T-cell (primary cell): ENCODE measurements around the gene THAP8. TPM values are rescaled to one million over a fixed set of nuclear protein-coding genes. Genes with fewer than 3 reads are reported as not detected.

Experiments used
- ATAC-seq, 4 experiments: fragments of 200-7000 bp in 3 of 4; fragments of 150-1000 bp in 1 of 4; cut with Tn5 transposase; replicated peaks in 1 of 4; 1 replicate in 3 of 4; 2 replicates in 1 of 4; pipeline ENCODE4 v1.10.0; 2021; ENCODE audit warnings: moderate library complexity in 3 of 4, mild to moderate bottlenecking in 2 of 4, moderate number of reproducible peaks in 1 of 4
- CTCF ChIA-PET, 2 donors: fragments of 300-600 bp; sonication (Branson Sonifier 250); formaldehyde crosslinking; loops; one replicate each; lab custom pipeline; 2022; ENCODE audit warnings: antibody characterized with exemption in 2 of 2; lab: Charles Lee
- POLR2A ChIA-PET, 2 donors: fragments of 300-600 bp; sonication (Branson Sonifier 250); formaldehyde crosslinking; loops; one replicate each; lab custom pipeline; 2022; ENCODE audit warnings: antibody characterized with exemption in 2 of 2; lab: Charles Lee
- DNase-seq, 35 experiments: peaks; one replicate each; pipeline versions ENCODE4 v3.0.0 to v3.0.0-alpha.2; 2013 to 2023
- H3K27ac ChIP-seq: one replicate; pipeline ENCODE4 v1.5.1; 2013; ENCODE audit warnings: low read length
- H3K27me3 ChIP-seq, 2 experiments: replicated peaks in 1 of 2; 1 replicate in 1 of 2; 2 replicates in 1 of 2; pipeline versions ENCODE4 v1.6.1 to v1.7.0; 2013; ENCODE audit warnings: low read length in 1 of 2, mixed read lengths in 1 of 2; ENCODE audit not compliant: control insufficient read depth in 2 of 2, insufficient read depth in 2 of 2; ENCODE audit errors: extremely low read depth in 1 of 2
- H3K36me3 ChIP-seq, 2 donors: 1 replicate in 1 of 2; 2 replicates in 1 of 2; pipeline versions ENCODE4 v1.6.1 to v1.7.0; 2013; ENCODE audit warnings: low read length in 1 of 2; ENCODE audit not compliant: control insufficient read depth in 2 of 2, insufficient read depth in 1 of 2; ENCODE audit errors: extremely low read depth in 1 of 2
- H3K4me1 ChIP-seq, 2 experiments: 1 replicate in 1 of 2; 2 replicates in 1 of 2; pipeline versions ENCODE4 v1.6.1 to v1.7.0; 2013; ENCODE audit warnings: low read length in 2 of 2, mixed read lengths in 1 of 2; ENCODE audit not compliant: insufficient read depth in 2 of 2, control insufficient read depth in 1 of 2; ENCODE audit errors: extremely low read depth in 1 of 2
- H3K4me3 ChIP-seq, 2 donors: 1 replicate in 1 of 2; 2 replicates in 1 of 2; pipeline versions ENCODE4 v1.5.1 to v1.7.0; 2013; ENCODE audit warnings: mild to moderate bottlenecking in 2 of 2, low read length in 1 of 2, moderate library complexity in 1 of 2; ENCODE audit not compliant: control insufficient read depth in 1 of 2; ENCODE audit errors: extremely low read depth in 1 of 2
- H3K9me3 ChIP-seq: 2 replicates; pipeline ENCODE4 v1.7.0; 2013
- H3K27ac Mint-ChIP-seq, 2 donors: one replicate each; pipeline ENCODE4 v1.8.0; 2020 to 2021; ENCODE audit warnings: mild to moderate bottlenecking in 2 of 2, mixed read lengths in 2 of 2
- H3K27me3 Mint-ChIP-seq, 2 donors: one replicate each; pipeline ENCODE4 v1.8.0; 2021 to 2022; ENCODE audit warnings: mixed read lengths in 2 of 2
- H3K36me3 Mint-ChIP-seq: one replicate; pipeline ENCODE4 v1.8.0; 2021; ENCODE audit warnings: mixed read lengths
- H3K4me1 Mint-ChIP-seq, 3 donors: one replicate each; pipeline ENCODE4 v1.8.0; 2020 to 2022; ENCODE audit warnings: mixed read lengths in 3 of 3, mild to moderate bottlenecking in 1 of 3
- H3K4me3 Mint-ChIP-seq, 3 donors: one replicate each; pipeline ENCODE4 v1.8.0; 2020 to 2022; ENCODE audit warnings: mild to moderate bottlenecking in 3 of 3, mixed read lengths in 3 of 3, moderate library complexity in 3 of 3
- H3K9me3 Mint-ChIP-seq, 3 donors: one replicate each; pipeline ENCODE4 v1.8.0; 2020 to 2022; ENCODE audit warnings: mixed read lengths in 3 of 3
- WGBS: methylation state at CpG from one replicate; pipeline ENCODE4 v1.1.5; 2013; ENCODE audit warnings: missing lambda C conversion rate; ENCODE audit not compliant: insufficient coverage; 5-methylcytosine and 5-hydroxymethylcytosine counted together
- total RNA-seq, 35 experiments: library from RNA in 6 of 35; stranded (reverse) in 6 of 35; fragments of 120-200 nt in 1 of 35; gene quantifications; one replicate each; pipeline versions ENCODE4 v1.2.1 to v1.2.4 and lab custom pipeline; 2013 to 2026

The THAP8 gene
- total RNA-seq, 5 donors from 2014 or later (not counting 1 experiment from before 2014, with no cell fraction given), result 2.6 to 8.0 (median 4.7) TPM

DNA sequence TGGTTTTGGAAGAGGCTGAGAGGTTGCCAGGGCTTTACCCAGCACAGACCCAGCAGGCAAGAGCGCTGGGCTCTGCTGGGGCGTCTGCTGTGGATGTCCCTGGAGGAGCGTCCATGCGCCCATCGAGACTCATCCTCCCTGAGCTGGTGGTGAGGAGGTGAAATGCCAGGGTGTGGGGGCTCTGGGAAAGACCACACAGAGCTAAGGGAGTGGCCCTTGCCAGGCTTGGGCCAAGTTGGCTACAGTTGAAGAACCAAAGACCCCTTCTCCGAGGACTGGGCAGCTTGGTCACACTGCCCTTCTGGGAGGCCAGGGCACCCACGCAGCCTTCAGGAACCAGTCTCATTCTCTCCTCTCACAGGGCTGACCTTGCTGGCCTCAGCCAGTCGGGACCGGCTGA lies 32.2 kb upstream of the THAP8 start:
- no peak overlapping the region for H3K4me3 ChIP-seq
- DNase-seq (no peak), ATAC-seq (no peak)
- Mint-ChIP-seq H3K9me3 (no peaks in the 10 kb centered on the region), H3K4me1 (no peaks in the 10 kb centered on the region), H3K36me3 (peaks cover 4% of the 10 kb centered on the region), H3K4me3 (no peak overlapping the region), H3K27ac (no peak overlapping the region), H3K27me3 (no peaks in the 10 kb centered on the region)
- no peak overlapping the region for H3K27ac ChIP-seq
- POLR2A ChIA-PET, result no interaction called here
- H3K4me1 ChIP-seq, result no peaks in the 10 kb centered on the region
- H3K27me3 ChIP-seq, result no peaks in the 10 kb centered on the region
- H3K9me3 ChIP-seq, result no peaks in the 10 kb centered on the region
- CTCF ChIA-PET, result no interaction called here
- WGBS, result 100% methylated on average over 5 of the region's 9 CpGs
- peaks cover 2 to 5% of the 10 kb centered on the region in 2 donors for H3K36me3 ChIP-seq

GRCh38 chr19:36084231-36085009 lies 30.3 kb upstream of the THAP8 start:
- DNase-seq (no peak), ATAC-seq (no peak)
- H3K4me1 ChIP-seq, result no peaks in the 10 kb centered on the region
- H3K4me3 ChIP-seq, result no peak overlapping the region
- peaks cover 2 to 5% of the 10 kb centered on the region in 2 donors for H3K36me3 ChIP-seq
- POLR2A ChIA-PET, result no interaction called here
- Mint-ChIP-seq H3K27ac (no peak overlapping the region), H3K4me1 (no peaks in the 10 kb centered on the region), H3K9me3 (no peaks in the 10 kb centered on the region), H3K4me3 (no peak overlapping the region), H3K27me3 (no peaks in the 10 kb centered on the region), H3K36me3 (peaks cover 4% of the 10 kb centered on the region)
- H3K27me3 ChIP-seq, result no peaks in the 10 kb centered on the region
- CTCF ChIA-PET, result no interaction called here
- H3K27ac ChIP-seq, result no peak overlapping the region
- H3K9me3 ChIP-seq, result no peaks in the 10 kb centered on the region
- WGBS, result 100% methylated on average over 10 of the region's 12 CpGs

DNA sequence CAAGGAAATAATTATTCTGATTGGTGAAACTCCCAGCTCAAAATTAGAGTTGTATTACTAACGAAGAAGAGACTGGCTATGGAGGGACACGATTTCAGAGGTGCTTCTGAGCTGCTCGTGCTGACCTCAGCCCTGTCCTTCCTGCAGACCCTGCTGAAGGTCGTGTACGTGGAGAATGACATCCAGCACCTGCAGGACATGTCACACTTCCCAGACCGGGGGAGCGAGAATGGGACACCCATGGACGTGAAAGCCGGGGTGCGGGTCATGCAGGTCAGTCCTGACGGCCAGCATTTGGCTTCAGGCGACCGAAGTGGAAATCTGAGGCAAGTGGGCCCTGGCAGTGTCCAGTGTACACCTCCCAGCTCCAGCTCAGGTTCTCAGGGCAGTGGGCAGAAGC lies 28.8 kb upstream of the THAP8 start:
- no peak overlapping the region for H3K27ac ChIP-seq
- WGBS, result 97% methylated on average over 11 of the region's 13 CpGs
- H3K9me3 Mint-ChIP-seq, result no peaks in the 10 kb centered on the region
- H3K36me3 ChIP-seq, result peaks cover 2 to 5% of the 10 kb centered on the region in 2 donors
- ChIA-PET POLR2A (interaction anchor here in 1 of 2 donors (0.6 kb wide), 1 partner anchor 68 kb away, joined by 3 read pairs; no protein-coding TSS in a partner anchor), CTCF (no interaction called here)
- no peak for DNase-seq
- H3K27ac Mint-ChIP-seq, result no peak overlapping the region
- H3K27me3 ChIP-seq, result no peaks in the 10 kb centered on the region
- no peak overlapping the region for H3K4me3 ChIP-seq
- H3K4me3 Mint-ChIP-seq, result no peak overlapping the region
- no peaks in the 10 kb centered on the region for H3K4me1 Mint-ChIP-seq
- ATAC-seq, result no peak
- H3K27me3 Mint-ChIP-seq, result no peaks in the 10 kb centered on the region
- no peaks in the 10 kb centered on the region for H3K9me3 ChIP-seq
- H3K4me1 ChIP-seq, result no peaks in the 10 kb centered on the region
- H3K36me3 Mint-ChIP-seq, result peaks cover 4% of the 10 kb centered on the region

DNA sequence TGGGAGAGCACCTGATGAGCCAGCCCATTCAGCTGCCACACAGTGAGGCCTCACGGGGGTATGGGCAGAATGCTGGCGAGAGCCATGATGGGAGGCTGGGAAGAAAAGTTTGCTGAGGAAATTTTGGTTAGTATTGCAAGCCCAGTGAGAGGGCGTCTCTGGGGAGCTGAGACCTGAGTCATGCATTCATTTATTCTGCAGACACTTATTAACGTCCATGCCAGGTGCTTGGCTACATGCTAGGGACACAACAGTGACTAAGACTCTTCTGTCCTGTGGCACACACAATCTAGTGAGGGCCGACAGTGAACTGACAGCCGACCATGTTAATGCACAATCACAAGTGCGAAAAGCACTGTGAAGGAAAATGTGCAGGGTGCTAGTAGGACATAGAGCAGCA lies 27.8 kb upstream of the THAP8 start:
- Mint-ChIP-seq H3K4me1 (no peaks in the 10 kb centered on the region), H3K27ac (no peak overlapping the region), H3K27me3 (no peaks in the 10 kb centered on the region), H3K4me3 (no peak overlapping the region), H3K9me3 (no peaks in the 10 kb centered on the region), H3K36me3 (peaks cover 4% of the 10 kb centered on the region)
- 100% methylated on average over 4 of the region's 7 CpGs for WGBS
- no peaks in the 10 kb centered on the region for H3K4me1 ChIP-seq
- ChIA-PET CTCF (interaction anchor here in 1 of 2 donors (0.6 kb wide), 1 partner anchor 96 kb away, joined by 3 read pairs; no protein-coding TSS in a partner anchor), POLR2A (no interaction called here)
- ATAC-seq (no peak), DNase-seq (no peak)
- no peaks in the 10 kb centered on the region for H3K9me3 ChIP-seq
- H3K27me3 ChIP-seq, result no peaks in the 10 kb centered on the region
- H3K36me3 ChIP-seq, result peaks cover 2 to 5% of the 10 kb centered on the region in 2 donors
- H3K4me3 ChIP-seq, result no peak overlapping the region
- H3K27ac ChIP-seq, result no peak overlapping the region

DNA sequence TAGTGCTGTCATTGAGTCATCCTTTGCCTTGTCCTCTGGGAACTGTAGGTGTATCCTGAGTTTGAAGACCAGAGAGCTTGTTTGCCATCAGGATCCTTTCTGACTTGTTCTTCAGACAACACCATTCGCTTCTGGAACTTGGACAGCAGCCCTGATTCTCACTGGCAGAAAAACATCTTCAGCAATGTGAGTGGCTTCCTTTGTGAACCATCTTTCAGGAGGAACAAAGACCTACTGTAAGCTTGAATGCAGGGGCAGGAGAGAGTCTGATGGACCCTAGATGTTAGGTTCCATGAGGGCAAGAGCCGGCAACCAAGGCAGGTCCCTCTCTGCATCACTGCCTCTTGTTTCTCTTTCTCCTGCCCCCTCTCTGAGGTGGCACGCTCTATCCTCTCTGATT lies 27.3 kb upstream of the THAP8 start:
- POLR2A ChIA-PET, result no interaction called here
- ATAC-seq, result no peak
- CTCF ChIA-PET, result no interaction called here
- DNase-seq, result no peak
- H3K27ac Mint-ChIP-seq, result no peak overlapping the region
- no peaks in the 10 kb centered on the region for H3K9me3 Mint-ChIP-seq
- Histone ChIP-seq H3K9me3 (no peaks in the 10 kb centered on the region), H3K4me3 (no peak overlapping the region), H3K27me3 (no peaks in the 10 kb centered on the region), H3K36me3 (peaks cover 1 to 5% of the 10 kb centered on the region in 2 donors), H3K4me1 (no peaks in the 10 kb centered on the region), H3K27ac (no peak overlapping the region)
- no peak overlapping the region for H3K4me3 Mint-ChIP-seq
- peaks cover 4% of the 10 kb centered on the region for H3K36me3 Mint-ChIP-seq
- WGBS, result 100% methylated on average over 1 of the region's 3 CpGs
- H3K4me1 Mint-ChIP-seq, result no peaks in the 10 kb centered on the region
- no peaks in the 10 kb centered on the region for H3K27me3 Mint-ChIP-seq

DNA sequence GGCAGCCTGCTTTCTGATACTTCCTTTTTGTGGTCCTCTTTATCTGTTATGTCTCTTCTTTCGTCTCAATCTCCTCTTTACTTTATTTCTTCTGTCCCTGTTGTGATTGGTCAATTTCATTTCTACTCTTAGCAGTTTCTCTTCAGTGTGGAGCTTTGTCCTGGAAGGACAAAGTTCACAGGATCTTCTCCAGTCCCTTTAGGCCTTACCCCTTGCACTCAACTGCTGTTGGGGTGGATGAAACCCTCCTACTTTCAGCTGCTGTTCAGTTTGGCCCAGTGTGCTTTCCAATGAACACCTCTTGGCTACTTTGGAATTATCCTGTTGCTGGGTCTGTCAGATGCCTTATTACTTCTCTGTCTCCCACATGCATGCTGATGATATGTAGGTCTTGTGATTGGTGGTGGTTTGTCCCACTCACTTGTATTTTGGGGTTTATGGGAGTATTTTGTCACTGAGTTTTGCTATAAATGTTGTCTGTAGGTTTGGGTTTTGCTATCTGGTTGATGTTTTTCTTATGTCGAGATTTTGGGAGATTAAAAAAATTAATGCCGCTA lies 25.4 kb upstream of the THAP8 start:
- CTCF ChIA-PET, result no interaction called here
- no peaks in the 10 kb centered on the region for H3K9me3 Mint-ChIP-seq
- Histone ChIP-seq H3K9me3 (no peaks in the 10 kb centered on the region), H3K27me3 (no peaks in the 10 kb centered on the region), H3K4me3 (no peak overlapping the region), H3K36me3 (peaks cover 0 to 5% of the 10 kb centered on the region in 2 donors), H3K4me1 (no peaks in the 10 kb centered on the region), H3K27ac (no peak overlapping the region)
- ATAC-seq (no peak), DNase-seq (no peak)
- no peaks in the 10 kb centered on the region for H3K4me1 Mint-ChIP-seq
- WGBS, result no CpG with 5 or more reads among the region's 3 CpGs
- H3K27ac Mint-ChIP-seq, result no peak overlapping the region
- no peak overlapping the region for H3K4me3 Mint-ChIP-seq
- no peaks in the 10 kb centered on the region for H3K27me3 Mint-ChIP-seq
- H3K36me3 Mint-ChIP-seq, result peaks cover 4% of the 10 kb centered on the region
- POLR2A ChIA-PET, result no interaction called here
